ENCODE data around the gene FANCE. TPM values are rescaled to one million over a fixed set of nuclear protein-coding genes. Genes with fewer than 3 reads are reported as not detected.

Gene FANCE
- total RNA-seq, 1 donor from 2014 or later = 19.6 TPM

DNA sequence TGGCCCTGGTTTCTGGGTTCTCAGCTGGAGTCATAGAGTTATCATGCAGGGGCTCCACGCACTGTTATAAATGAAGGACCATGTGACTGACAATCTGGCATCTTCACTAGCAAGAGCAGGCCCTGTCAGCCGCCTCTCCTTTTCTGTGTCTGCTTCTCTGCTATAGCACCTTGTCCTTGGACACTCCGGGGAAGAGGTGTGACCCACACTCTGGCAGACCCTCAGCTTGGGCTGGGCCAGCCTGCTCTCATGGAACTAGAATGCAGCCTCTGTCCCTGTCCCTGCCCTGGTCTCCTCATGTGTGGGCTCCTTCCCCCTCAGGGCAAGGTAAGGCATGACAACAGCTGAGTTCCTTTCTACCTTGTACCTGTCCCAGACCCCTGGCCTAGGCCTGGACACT lies 10.9 kb upstream of the FANCE start:
- no peaks in the 10 kb centered on the region for H3K9me3 Mint-ChIP-seq
- no peaks in the 10 kb centered on the region for H3K36me3 Mint-ChIP-seq (ENCODE audit: low read depth)
- no peak overlapping the region for H3K27ac Mint-ChIP-seq
- peaks cover 5% of the 10 kb centered on the region for H3K4me1 Mint-ChIP-seq
- DNase-seq = no peak
- H3K4me3 Mint-ChIP-seq = no peak overlapping the region
- H3K27me3 Mint-ChIP-seq = no peaks in the 10 kb centered on the region
- intact Hi-C loops (cut with micrococcal nuclease) = no loop called here

DNA sequence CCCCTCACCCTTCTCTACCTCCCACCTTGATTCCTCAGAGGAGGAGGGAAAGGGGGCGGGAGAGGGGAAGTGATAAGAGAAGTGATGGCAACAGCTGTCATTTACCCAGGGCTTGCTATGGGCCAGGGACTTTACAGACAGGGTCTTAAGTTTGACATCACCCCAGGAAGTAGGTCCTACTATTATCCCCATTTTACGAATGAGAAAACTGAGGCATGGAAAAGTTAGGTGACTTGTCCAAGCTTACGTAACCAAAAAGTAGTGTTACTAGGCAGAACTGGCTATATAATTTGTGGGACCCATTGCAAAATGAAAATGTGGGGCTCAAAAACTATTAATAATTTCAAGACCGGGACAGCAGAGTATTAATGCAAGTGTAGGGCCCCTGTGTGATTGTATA lies 10.5 kb upstream of the FANCE start:
- H3K27ac Mint-ChIP-seq = no peak overlapping the region
- DNase-seq = no peak
- intact Hi-C loops (cut with micrococcal nuclease) = no loop called here
- H3K4me1 Mint-ChIP-seq = peaks cover 7% of the 10 kb centered on the region
- H3K27me3 Mint-ChIP-seq = no peaks in the 10 kb centered on the region
- no peaks in the 10 kb centered on the region for H3K9me3 Mint-ChIP-seq
- H3K36me3 Mint-ChIP-seq (ENCODE audit: low read depth) = no peaks in the 10 kb centered on the region
- no peak overlapping the region for H3K4me3 Mint-ChIP-seq

DNA sequence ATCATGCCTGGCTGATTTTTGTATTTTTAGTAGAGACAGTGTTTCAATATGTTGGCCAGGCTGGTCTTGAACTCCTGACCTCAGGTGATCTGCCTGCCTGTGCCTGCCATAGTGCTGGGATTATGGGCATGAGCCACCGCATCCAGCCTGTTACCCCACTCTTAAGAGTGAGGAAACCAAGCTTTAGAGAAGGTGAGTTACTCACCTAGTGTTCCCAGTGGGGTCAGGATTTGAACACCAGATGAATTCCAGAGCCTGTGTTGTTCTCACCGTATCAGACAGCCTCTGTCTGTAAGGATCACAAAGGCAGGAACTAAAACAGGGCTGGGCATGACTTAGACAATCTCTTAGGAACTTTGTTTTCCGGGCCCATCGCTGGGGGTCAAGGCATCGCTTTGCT lies 9.4 kb upstream of the FANCE start:
- no peaks in the 10 kb centered on the region for H3K36me3 Mint-ChIP-seq (ENCODE audit: low read depth)
- H3K4me3 Mint-ChIP-seq = no peak overlapping the region
- peaks cover 7% of the 10 kb centered on the region for H3K4me1 Mint-ChIP-seq

DNA sequence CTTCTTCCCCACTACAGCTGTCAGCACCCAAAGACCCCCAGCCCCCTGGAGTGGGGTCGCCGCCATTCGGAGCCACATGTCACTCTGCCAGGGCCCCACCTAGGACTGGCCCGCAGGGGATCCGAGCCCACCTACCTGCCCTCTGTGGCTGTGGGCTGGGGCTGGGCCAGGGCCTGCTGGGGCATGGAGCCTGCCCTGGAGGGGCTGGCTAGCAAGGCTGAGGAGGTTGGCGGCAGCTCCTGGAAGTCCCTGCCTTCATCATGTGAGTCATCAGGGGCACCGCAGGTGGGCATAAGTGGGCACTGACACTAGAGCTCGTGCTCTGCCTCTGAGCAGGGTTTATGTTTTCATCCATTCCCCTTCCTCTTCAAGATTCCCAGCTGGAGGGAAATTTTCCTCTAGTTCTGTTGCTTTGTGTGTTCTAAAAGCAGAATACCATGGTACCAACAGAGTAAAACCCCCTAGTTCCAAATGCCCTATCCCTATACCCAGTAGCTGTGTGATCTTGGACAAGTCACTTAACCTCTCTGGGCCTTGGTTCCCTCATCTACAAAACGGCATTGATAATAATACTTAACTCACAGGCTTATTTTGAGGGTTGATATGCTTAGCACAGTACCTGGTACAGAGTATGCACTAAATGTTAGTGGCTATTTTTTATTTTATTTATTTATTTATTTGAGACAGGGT lies 8.7 kb upstream of the FANCE start:
- Mint-ChIP-seq H3K9me3 (no peaks in the 10 kb centered on the region), H3K4me1 (peaks cover 7% of the 10 kb centered on the region), H3K27me3 (no peaks in the 10 kb centered on the region), H3K4me3 (no peak overlapping the region), H3K36me3 (ENCODE audit: low read depth) (no peaks in the 10 kb centered on the region), H3K27ac (no peak overlapping the region)
- DNase-seq = no peak
- intact Hi-C loops (cut with micrococcal nuclease) = no loop called here

More for the DNA sequence above, 9.4 kb upstream of the FANCE start:
- DNase-seq = no peak
- no peaks in the 10 kb centered on the region for H3K9me3 Mint-ChIP-seq
- no peak overlapping the region for H3K27ac Mint-ChIP-seq
- no peaks in the 10 kb centered on the region for H3K27me3 Mint-ChIP-seq
- intact Hi-C loops (cut with micrococcal nuclease) = no loop called here

DNA sequence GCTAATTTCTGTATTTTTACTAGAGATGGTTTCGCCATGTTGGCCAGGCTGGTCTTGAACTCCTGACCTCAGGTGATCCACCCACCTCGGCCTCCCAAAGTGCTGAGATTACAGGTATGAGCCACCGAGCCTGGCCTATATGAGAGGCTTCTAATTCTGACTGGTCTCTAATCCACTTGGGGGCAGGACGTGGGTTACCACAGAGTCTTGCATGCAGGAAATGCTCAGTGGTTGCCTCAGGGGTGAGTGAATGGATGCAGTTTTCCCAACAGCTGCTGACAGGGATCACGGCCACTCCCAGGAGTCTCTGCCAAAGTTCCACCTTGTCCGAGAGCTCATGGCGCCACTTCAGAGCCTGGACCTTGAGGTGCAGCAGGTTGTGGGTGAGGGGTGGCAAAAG lies 6.4 kb upstream of the FANCE start:
- DNase-seq = peak; percentile 82
- Mint-ChIP-seq H3K4me1 (peaks cover 10% of the 10 kb centered on the region), H3K27ac (peak overlapping the region; percentile 9), H3K4me3 (no peak overlapping the region), H3K9me3 (no peaks in the 10 kb centered on the region), H3K27me3 (peaks cover 2% of the 10 kb centered on the region), H3K36me3 (ENCODE audit: low read depth) (no peaks in the 10 kb centered on the region)
- intact Hi-C loops (cut with micrococcal nuclease) = no loop called here

DNA sequence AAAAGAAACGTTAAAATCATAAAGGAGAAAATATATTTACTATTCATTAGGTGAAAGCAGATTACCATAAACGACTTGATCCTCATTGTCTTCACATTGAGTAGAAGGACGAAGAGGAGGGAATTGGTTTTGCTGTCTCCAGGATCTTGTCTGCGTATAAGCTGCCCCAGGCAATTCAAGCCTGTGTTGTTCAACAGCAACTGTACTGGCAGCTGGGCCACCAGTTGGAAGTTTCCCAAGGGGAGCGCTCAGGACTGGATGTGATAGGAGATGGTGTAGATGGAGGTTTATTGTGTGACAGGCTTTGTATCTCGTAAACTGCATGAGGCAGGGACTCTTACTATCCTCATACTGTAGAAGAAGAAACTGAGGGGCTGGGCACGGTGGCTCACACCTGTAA lies 3.9 kb upstream of the FANCE start:
- Mint-ChIP-seq H3K4me3 (no peak overlapping the region), H3K9me3 (no peaks in the 10 kb centered on the region), H3K27me3 (peaks cover 9% of the 10 kb centered on the region), H3K4me1 (peaks cover 25% of the 10 kb centered on the region), H3K27ac (no peak overlapping the region), H3K36me3 (ENCODE audit: low read depth) (no peaks in the 10 kb centered on the region)
- intact Hi-C loops (cut with micrococcal nuclease) = no loop called here
- DNase-seq = no peak

DNA sequence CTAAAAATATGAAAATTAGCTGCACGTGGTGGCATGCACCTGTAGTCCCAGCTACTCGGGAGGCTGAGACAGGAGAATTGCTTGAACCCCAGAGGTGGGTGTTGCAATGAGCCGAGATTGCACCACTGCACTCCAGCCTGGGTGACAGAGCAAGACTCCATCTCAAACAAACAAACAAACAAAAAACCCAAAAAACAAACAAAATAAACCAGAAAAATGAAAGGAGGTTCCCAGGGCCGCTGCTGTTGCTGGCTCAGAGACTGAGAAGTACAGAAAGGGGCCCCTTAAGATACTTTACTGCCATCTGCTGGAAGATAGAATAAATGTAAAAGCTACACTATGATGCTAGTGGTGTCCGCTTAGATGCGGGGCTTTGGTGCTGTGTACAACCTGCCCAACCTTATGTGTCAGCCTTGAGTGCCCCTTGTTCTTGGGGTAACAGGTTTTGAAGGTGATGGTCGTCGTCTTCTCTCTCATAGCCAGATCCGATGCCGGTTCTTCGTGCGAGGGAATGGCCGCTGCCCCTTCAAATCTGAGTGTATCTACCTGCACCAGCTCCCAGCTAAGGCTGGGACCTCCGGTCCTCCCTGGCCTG lies 2.8 kb upstream of the FANCE start:
- H3K9me3 Mint-ChIP-seq = no peaks in the 10 kb centered on the region
- intact Hi-C loops (cut with micrococcal nuclease) = loop anchor here (1.0 kb wide), 2 partner anchors 107 to 152 kb away; partner anchors contain the start of genes DEF6 and PPARD
- H3K27me3 Mint-ChIP-seq = peaks cover 9% of the 10 kb centered on the region
- peaks cover 34% of the 10 kb centered on the region for H3K4me1 Mint-ChIP-seq
- peak; percentile 83 for DNase-seq
- no peaks in the 10 kb centered on the region for H3K36me3 Mint-ChIP-seq (ENCODE audit: low read depth)
- no peak overlapping the region for H3K27ac Mint-ChIP-seq
- H3K4me3 Mint-ChIP-seq = no peak overlapping the region

DNA sequence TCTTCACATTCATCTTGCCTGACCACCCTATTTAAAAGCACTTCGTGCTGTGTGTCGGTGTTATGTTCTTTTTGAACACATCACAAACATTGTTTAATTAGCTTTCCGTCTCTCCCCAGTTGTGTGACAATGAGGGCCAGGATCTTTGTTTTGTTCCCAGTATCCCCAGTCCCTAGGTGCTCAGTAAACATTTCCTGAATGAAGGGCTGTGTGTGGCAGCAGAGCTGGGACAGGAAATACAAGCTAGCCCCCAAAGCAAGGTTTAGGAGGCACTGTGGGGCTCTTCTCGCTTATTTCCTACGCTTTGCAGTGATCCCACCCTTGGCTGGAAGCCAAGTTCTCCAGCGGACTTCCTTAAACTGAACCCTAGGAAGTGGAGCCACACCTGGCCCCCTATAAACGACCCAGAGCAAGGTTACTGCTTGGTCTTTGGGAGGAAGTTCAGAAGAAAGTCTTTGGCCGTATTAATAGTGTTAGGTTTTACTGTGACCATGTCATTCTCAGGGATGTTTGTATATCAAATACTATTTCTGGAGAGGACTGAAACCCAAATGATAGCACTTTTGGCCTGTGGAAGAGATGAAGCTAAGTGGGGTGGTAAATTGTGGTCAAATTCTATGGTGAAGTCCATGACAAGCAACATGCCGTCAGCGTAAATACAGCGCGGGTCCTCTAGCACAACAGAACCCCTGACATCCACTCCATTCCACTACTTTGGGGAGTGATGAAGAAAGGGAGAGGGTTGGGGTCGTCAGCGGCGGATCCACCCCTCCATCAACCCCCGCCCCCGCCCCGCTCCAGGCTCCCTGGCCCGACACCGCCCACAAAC lies 570 bp upstream of the FANCE start:
- peak overlapping the region; percentile 86 for H3K4me3 Mint-ChIP-seq
- peaks cover 9% of the 10 kb centered on the region for H3K27me3 Mint-ChIP-seq
- intact Hi-C loops (cut with micrococcal nuclease) = loop anchor here (1.0 to 5.0 kb wide), 2 partner anchors 17 to 46 kb away; partner anchors contain the start of genes RPL10A and TEAD3
- no peak for DNase-seq
- no peaks in the 10 kb centered on the region for H3K9me3 Mint-ChIP-seq
- H3K27ac Mint-ChIP-seq = peak overlapping the region; percentile 32
- H3K4me1 Mint-ChIP-seq = peaks cover 35% of the 10 kb centered on the region
- H3K36me3 Mint-ChIP-seq (ENCODE audit: low read depth) = peaks cover 9% of the 10 kb centered on the region

DNA sequence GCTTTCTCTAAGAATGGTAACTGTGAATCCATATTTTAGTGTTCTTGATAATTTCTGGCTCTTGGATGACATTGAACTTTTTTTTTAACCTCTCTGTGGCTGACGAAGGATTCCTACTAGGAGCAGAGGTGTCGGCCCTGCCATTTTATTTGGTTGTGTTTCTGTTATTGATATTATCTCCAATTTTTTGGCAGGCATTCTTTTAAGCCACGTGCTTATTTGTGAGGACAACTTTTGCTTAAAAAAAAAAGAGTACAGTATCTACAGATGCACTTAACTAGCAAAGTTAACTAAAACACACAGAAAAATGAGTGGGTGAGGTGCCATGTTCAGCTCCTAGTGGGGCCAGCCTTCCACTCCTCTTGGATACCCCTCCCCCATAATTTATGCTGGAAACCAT lies 1.1 kb downstream of the FANCE start:
- Mint-ChIP-seq H3K36me3 (ENCODE audit: low read depth) (peaks cover 11% of the 10 kb centered on the region), H3K4me1 (peaks cover 35% of the 10 kb centered on the region), H3K27me3 (peaks cover 9% of the 10 kb centered on the region), H3K9me3 (no peaks in the 10 kb centered on the region), H3K27ac (no peak overlapping the region), H3K4me3 (peak overlapping the region; percentile 79)
- DNase-seq = no peak
- intact Hi-C loops (cut with micrococcal nuclease) = loop anchor here (5.0 kb wide), 1 partner anchor 44 kb away; the partner anchor contains the start of gene TEAD3

DNA sequence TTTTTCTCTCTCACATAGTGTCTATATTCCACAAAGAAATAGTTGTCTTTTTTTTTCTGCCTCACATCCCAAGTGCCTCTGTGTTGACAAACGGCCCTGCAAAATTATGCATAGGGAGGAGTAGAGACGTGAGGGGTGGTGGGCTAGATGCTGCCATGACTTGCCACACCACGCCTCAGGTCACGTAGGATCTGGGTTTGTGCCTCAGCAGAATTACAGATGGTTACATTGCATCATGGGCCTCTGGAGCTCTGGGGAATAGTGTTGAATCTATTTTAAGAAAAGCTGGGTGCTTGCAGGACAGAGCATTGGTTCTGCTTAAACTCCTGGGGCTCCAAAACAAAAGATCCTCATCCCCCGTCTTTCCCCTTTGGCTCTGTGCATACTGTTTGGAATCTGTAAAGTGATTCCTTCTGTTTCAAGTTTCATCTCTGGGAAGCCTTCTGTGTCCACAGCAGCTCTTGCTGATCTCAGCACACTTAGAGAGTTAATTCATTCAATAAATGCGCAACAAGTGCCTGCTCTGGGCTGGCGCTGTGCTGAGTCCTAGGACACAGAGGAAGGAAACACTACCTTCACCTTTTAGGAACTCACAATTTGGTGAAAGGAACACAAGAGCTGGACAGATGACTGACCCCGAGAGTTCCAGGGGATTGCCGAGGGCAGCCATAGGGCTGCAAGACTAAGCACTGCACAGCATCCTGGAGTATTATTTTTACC lies 2.4 kb downstream of the FANCE start:
- intact Hi-C loops (cut with micrococcal nuclease) = loop anchor here (5.0 kb wide), 1 partner anchor 43 kb away; the partner anchor contains the start of gene TEAD3
- Mint-ChIP-seq H3K36me3 (ENCODE audit: low read depth) (peaks cover 16% of the 10 kb centered on the region), H3K4me1 (peaks cover 37% of the 10 kb centered on the region), H3K4me3 (peak overlapping the region; percentile 79), H3K9me3 (no peaks in the 10 kb centered on the region), H3K27ac (no peak overlapping the region), H3K27me3 (peaks cover 9% of the 10 kb centered on the region)
- DNase-seq = no peak

DNA sequence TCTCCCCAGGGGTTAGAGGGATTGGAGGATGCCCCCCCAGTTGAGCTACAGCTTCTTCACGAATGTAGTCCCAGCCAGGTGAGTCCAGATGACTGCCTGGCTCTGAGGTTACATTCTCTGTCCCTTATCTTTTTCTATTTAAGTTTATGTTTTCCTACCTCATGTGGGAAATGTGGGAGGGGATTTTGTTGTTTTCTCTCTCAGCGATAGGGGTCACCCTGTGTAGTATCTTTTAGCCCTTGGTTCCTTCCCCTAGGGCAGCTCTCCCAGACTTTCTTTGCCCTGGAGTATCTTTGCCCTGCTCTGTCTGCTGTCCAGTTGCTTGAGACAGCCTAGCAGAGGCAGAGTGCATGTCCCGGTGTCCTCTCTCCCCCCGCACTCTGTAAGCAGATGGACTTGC lies 5.8 kb downstream of the FANCE start:
- Mint-ChIP-seq H3K27me3 (no peaks in the 10 kb centered on the region), H3K27ac (no peak overlapping the region), H3K36me3 (ENCODE audit: low read depth) (peaks cover 25% of the 10 kb centered on the region), H3K4me3 (no peak overlapping the region), H3K4me1 (peaks cover 24% of the 10 kb centered on the region), H3K9me3 (no peaks in the 10 kb centered on the region)
- intact Hi-C loops (cut with micrococcal nuclease) = no loop called here
- DNase-seq = no peak

DNA sequence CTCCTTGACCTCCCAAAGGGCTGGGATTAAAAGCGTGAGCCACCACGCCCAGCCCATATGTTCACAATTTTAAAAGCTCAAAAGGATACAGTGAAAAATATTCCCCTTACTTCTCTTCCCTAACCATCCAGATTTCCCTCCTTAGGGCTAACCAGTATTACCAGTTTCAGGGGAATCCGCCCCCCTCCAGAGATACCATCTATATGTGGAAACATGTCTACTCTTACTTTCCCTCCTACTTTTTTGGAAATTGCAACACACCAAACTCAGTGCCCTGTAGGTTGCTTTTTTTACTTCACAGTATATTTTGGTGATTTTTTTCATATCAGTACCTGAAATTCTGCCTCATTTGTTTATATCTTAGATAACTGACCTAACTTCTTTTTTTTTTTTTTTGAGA lies 9.1 kb downstream of the FANCE start:
- DNase-seq = no peak
- Mint-ChIP-seq H3K4me3 (no peak overlapping the region), H3K9me3 (no peaks in the 10 kb centered on the region), H3K36me3 (ENCODE audit: low read depth) (peaks cover 32% of the 10 kb centered on the region), H3K27ac (no peak overlapping the region), H3K4me1 (peaks cover 6% of the 10 kb centered on the region), H3K27me3 (no peaks in the 10 kb centered on the region)
- intact Hi-C loops (cut with micrococcal nuclease) = no loop called here

DNA sequence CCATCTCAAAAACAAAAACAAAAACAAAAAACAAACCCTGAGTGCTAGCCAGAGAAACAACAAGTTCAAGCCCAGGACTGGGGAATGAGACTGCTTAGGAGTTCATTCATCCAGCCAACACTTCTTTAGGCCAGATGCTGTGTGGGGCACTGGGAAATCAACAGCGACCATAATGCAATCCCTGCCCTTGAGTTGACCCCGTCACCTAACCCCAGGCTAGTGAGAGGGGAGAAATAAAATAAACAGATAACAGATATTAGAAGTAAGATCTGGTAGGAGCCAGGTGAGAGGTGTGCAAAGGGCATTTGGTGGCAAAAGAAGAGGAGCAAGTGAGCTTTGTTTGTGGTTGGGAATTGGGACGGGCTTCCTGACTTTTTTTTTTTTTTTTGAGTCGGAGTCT lies 11.2 kb downstream of the FANCE start:
- Mint-ChIP-seq H3K36me3 (ENCODE audit: low read depth) (peaks cover 43% of the 10 kb centered on the region), H3K9me3 (no peaks in the 10 kb centered on the region), H3K4me3 (no peak overlapping the region), H3K27me3 (no peaks in the 10 kb centered on the region), H3K4me1 (peaks cover 17% of the 10 kb centered on the region), H3K27ac (no peak overlapping the region)
- no peak for DNase-seq
- intact Hi-C loops (cut with micrococcal nuclease) = no loop called here

Data from activated CD4-positive, alpha-beta T cell treated with anti-CD3 and anti-CD28 coated beads, Interleukin-2, amount 10 ng/mL, durations not matched to agents 24 days and 14 days (primary cell).